Measurements from ENCODE around the gene TMEM158. TPM values are rescaled to one million over a fixed set of nuclear protein-coding genes. Genes with fewer than 3 reads are reported as not detected.

Gene TMEM158
- total RNA-seq, 2 experiments from 2014 or later = not detected

GRCh38 chr3:45258317-45258716, 32.2 kb upstream of the TMEM158 start:
- no peaks in the 10 kb centered on the region for H3K27me3 Mint-ChIP-seq
- no peak for TF ChIP-seq CTCF (IDR thresholded peaks at IDR 0.05)
- H3K4me3 Mint-ChIP-seq = no peak overlapping the region
- ChIA-PET CTCF (no interaction called here), POLR2A (no interaction called here)
- H3K27ac Mint-ChIP-seq = no peak overlapping the region
- H3K36me3 ChIP-seq (ENCODE audit: insufficient read depth, low read length) = no peaks in the 10 kb centered on the region
- DNase-seq = no peak
- no peaks in the 10 kb centered on the region for H3K4me1 ChIP-seq (ENCODE audit: insufficient read depth, low read length)
- H3K27me3 ChIP-seq (ENCODE audit: control insufficient read depth in 1 of 2, insufficient read depth in 2 of 2, low read length in 2 of 2) = no peaks in the 10 kb centered on the region
- H3K27ac ChIP-seq (ENCODE audit: low read depth in 1 of 2, low read length in 2 of 2) = no peak overlapping the region
- intact Hi-C loops (cut with DNase I, micrococcal nuclease) = no loop called here
- no peaks in the 10 kb centered on the region for H3K36me3 Mint-ChIP-seq (ENCODE audit: low read depth)
- no peak for ATAC-seq (ENCODE audit: poor library complexity)
- H3K9me3 Mint-ChIP-seq = no peaks in the 10 kb centered on the region
- H3K4me1 Mint-ChIP-seq (ENCODE audit: low read depth) = no peaks in the 10 kb centered on the region
- H3K4me3 ChIP-seq (ENCODE audit: low read length) = no peak overlapping the region
- no peaks in the 10 kb centered on the region for H3K9me3 ChIP-seq (ENCODE audit: control insufficient read depth in 1 of 2, insufficient read depth in 1 of 2, low read length in 2 of 2)

- intact Hi-C loops (cut with DNase I, micrococcal nuclease) = no loop called here
- Histone ChIP-seq H3K27me3 (ENCODE audit: control insufficient read depth in 1 of 2, insufficient read depth in 2 of 2, low read length in 2 of 2) (no peaks in the 10 kb centered on the region), H3K9me3 (ENCODE audit: control insufficient read depth in 1 of 2, insufficient read depth in 1 of 2, low read length in 2 of 2) (no peaks in the 10 kb centered on the region), H3K4me1 (ENCODE audit: insufficient read depth, low read length) (no peaks in the 10 kb centered on the region), H3K27ac (ENCODE audit: low read depth in 1 of 2, low read length in 2 of 2) (no peak overlapping the region), H3K36me3 (ENCODE audit: insufficient read depth, low read length) (no peaks in the 10 kb centered on the region), H3K4me3 (ENCODE audit: low read length) (no peak overlapping the region)
- Mint-ChIP-seq H3K9me3 (no peaks in the 10 kb centered on the region), H3K4me3 (no peak overlapping the region), H3K27ac (no peak overlapping the region), H3K27me3 (no peaks in the 10 kb centered on the region), H3K4me1 (ENCODE audit: low read depth) (no peaks in the 10 kb centered on the region), H3K36me3 (ENCODE audit: low read depth) (no peaks in the 10 kb centered on the region)
- TF ChIP-seq CTCF (IDR thresholded peaks at IDR 0.05) = no peak
- DNase-seq (no peak), ATAC-seq (ENCODE audit: poor library complexity) (no peak)
- ChIA-PET POLR2A (no interaction called here), CTCF (no interaction called here)
Observed at GRCh38 chr3:45253316-45253715, 27.2 kb upstream of the TMEM158 start.

GRCh38 chr3:45252826-45253225, 26.7 kb upstream of the TMEM158 start:
- H3K27me3 Mint-ChIP-seq = no peaks in the 10 kb centered on the region
- ChIA-PET POLR2A (interaction anchor here (0.6 kb wide), 1 partner anchor 178 kb away, joined by 3 read pairs; no protein-coding TSS in a partner anchor), CTCF (no interaction called here)
- H3K4me3 Mint-ChIP-seq = no peak overlapping the region
- no peaks in the 10 kb centered on the region for H3K4me1 ChIP-seq (ENCODE audit: insufficient read depth, low read length)
- no peaks in the 10 kb centered on the region for H3K36me3 Mint-ChIP-seq (ENCODE audit: low read depth)
- H3K36me3 ChIP-seq (ENCODE audit: insufficient read depth, low read length) = no peaks in the 10 kb centered on the region
- no peak for TF ChIP-seq CTCF (IDR thresholded peaks at IDR 0.05)
- H3K4me3 ChIP-seq (ENCODE audit: low read length) = no peak overlapping the region
- H3K27ac Mint-ChIP-seq = no peak overlapping the region
- no peak overlapping the region for H3K27ac ChIP-seq (ENCODE audit: low read depth in 1 of 2, low read length in 2 of 2)
- H3K9me3 Mint-ChIP-seq = no peaks in the 10 kb centered on the region
- DNase-seq (no peak), ATAC-seq (ENCODE audit: poor library complexity) (no peak)
- H3K27me3 ChIP-seq (ENCODE audit: control insufficient read depth in 1 of 2, insufficient read depth in 2 of 2, low read length in 2 of 2) = no peaks in the 10 kb centered on the region
- no peaks in the 10 kb centered on the region for H3K4me1 Mint-ChIP-seq (ENCODE audit: low read depth)
- intact Hi-C loops (cut with DNase I, micrococcal nuclease) = no loop called here
- H3K9me3 ChIP-seq (ENCODE audit: control insufficient read depth in 1 of 2, insufficient read depth in 1 of 2, low read length in 2 of 2) = no peaks in the 10 kb centered on the region
